SH-SY5Y (cell line): ENCODE measurements around the gene RBM19.

Experiments used
- GATA2 ChIP-seq: IDR thresholded peaks from 2 replicates; pipeline ENCODE4 v1.6.1; 2011; ENCODE audit warnings: mild to moderate bottlenecking, low read depth, low read length
- GATA3 ChIP-seq: IDR thresholded peaks from 2 replicates; pipeline ENCODE4 v1.6.1; 2011; ENCODE audit warnings: low read depth, mild to moderate bottlenecking, low read length, moderate library complexity

DNA sequence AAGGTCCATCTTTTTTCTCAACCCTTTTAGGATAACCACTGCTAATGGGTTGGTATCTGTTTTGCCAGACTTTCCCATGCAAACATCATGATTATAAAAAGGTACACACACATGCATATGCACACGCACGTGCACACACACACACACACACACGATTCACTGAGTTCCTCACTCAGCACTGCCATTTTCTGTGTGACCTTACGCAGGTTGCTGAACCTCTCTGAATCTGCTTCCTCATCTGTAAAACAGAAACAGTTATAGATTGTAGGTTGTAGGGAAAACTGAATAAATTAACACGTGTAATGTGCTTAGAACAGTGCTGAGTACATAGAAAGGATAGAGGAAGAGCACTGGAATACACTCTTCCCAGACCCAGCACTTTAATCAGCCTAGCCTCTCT is 182.3 kb downstream of the RBM19 start:
- no peak for TF ChIP-seq GATA2
- TF ChIP-seq GATA3, result no peak
